Measurements from ENCODE around the gene GRAMD4. TPM values are rescaled to one million over a fixed set of nuclear protein-coding genes. Genes with fewer than 3 reads are reported as not detected.

The GRAMD4 gene
- total RNA-seq, 2 experiments from 2014 or later, result 50.4 to 52.0 TPM

GRCh38 chr22:46586123-46586519 lies 34.1 kb upstream of the GRAMD4 start:
- Mint-ChIP-seq H3K4me1 (ENCODE audit: low read depth) (peaks cover 16% of the 10 kb centered on the region), H3K27me3 (no peaks in the 10 kb centered on the region), H3K36me3 (no peaks in the 10 kb centered on the region), H3K4me3 (no peak overlapping the region), H3K27ac (no peak overlapping the region), H3K9me3 (no peaks in the 10 kb centered on the region)
- POLR2A ChIA-PET, result no interaction called here
- CTCF ChIA-PET, result interaction anchor here (1.0 kb wide), 1 partner anchor 23 kb away, joined by 3 read pairs; no protein-coding TSS in a partner anchor
- no peak for DNase-seq
- intact Hi-C loops (cut with micrococcal nuclease), result no loop called here

- no peak for DNase-seq
- Mint-ChIP-seq H3K36me3 (no peaks in the 10 kb centered on the region), H3K9me3 (no peaks in the 10 kb centered on the region), H3K4me1 (ENCODE audit: low read depth) (peaks cover 16% of the 10 kb centered on the region), H3K27ac (no peak overlapping the region), H3K4me3 (no peak overlapping the region), H3K27me3 (no peaks in the 10 kb centered on the region)
- POLR2A ChIA-PET, result no interaction called here
- CTCF ChIA-PET, result interaction anchor here (1.0 kb wide), 1 partner anchor 23 kb away, joined by 3 read pairs; no protein-coding TSS in a partner anchor
- intact Hi-C loops (cut with micrococcal nuclease), result no loop called here
Observed at GRCh38 chr22:46586531-46587011, 33.6 kb upstream of the GRAMD4 start.

DNA sequence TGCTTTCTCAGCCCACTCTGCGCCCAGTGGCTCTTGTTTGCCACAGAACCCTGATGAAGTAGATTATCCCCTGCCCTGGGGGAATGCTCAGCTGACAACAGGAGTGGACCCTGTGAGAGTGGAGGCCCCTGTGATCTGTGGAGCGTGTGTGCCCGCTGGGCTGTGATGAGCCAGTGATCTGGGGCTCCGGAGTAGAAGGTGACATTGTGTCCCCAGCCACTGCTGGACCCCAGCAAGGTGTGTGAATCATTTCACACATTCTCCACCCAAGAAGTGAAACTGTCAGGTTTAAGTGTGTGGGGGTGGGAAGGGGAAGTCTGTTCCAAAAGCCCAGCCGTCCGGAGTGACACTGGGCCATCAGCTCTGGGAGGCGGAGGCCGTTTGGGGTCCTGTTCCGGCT lies 33.1 kb upstream of the GRAMD4 start:
- intact Hi-C loops (cut with micrococcal nuclease), result no loop called here
- no peaks in the 10 kb centered on the region for H3K36me3 Mint-ChIP-seq
- H3K4me3 Mint-ChIP-seq, result peak overlapping the region; percentile 42
- no peaks in the 10 kb centered on the region for H3K9me3 Mint-ChIP-seq
- H3K27me3 Mint-ChIP-seq, result no peaks in the 10 kb centered on the region
- DNase-seq, result peak; percentile 39
- peaks cover 19% of the 10 kb centered on the region for H3K4me1 Mint-ChIP-seq (ENCODE audit: low read depth)
- H3K27ac Mint-ChIP-seq, result no peak overlapping the region
- CTCF ChIA-PET, result interaction anchor here (1.0 kb wide), 1 partner anchor 24 kb away, joined by 3 read pairs; no protein-coding TSS in a partner anchor
- POLR2A ChIA-PET, result no interaction called here

- ChIA-PET CTCF (interaction anchor here (1.2 kb wide), 1 partner anchor 24 kb away, joined by 7 read pairs; no protein-coding TSS in a partner anchor), POLR2A (no interaction called here)
- intact Hi-C loops (cut with micrococcal nuclease), result no loop called here
- Mint-ChIP-seq H3K36me3 (no peaks in the 10 kb centered on the region), H3K9me3 (no peaks in the 10 kb centered on the region), H3K4me3 (peak overlapping the region; percentile 42), H3K4me1 (ENCODE audit: low read depth) (peaks cover 25% of the 10 kb centered on the region), H3K27ac (no peak overlapping the region), H3K27me3 (no peaks in the 10 kb centered on the region)
- DNase-seq, result peak; percentile 50
Observed at GRCh38 chr22:46587492-46588278, 32.5 kb upstream of the GRAMD4 start.

DNA sequence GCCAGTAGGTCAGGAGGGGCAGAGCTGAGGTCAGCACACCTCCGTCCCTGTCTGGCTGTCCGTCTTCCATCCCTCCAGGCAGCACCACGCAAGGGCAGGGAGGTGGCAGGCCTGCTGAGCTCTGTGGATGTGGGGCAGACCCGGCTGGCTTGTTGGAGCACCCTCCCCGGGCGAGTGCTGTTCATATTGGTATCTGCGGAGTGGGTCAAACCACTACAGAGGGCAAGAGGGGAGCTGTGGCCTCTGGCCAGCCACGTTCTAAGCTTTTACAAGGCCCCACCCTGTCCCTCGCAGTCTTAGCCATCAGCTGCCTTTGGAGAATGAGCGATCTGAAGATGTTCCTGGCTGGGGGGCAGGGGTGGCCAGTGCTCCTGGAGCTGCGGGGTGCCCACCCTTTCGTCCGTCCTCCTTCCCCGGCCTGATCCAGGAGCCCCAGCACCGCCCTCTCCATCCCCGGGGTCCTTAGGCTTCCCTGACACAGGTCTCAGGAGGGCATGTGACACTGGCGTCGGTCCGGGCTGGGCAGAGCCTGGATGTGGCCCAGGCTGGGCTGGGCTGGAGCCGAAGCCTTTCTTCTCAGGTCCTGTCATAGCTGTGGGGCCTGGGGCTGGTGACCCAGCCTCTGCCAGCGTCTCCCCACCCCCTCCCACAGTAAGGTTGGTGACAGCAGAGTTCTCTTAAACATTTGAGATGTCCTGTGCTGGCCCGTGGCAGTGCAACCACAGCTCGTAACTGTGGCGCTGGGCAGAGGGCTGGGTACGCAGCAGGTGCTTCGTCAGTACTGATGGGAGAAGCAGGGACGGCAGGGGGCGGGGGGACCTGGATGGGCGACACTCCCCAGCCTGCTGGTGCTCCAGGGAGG lies 31.7 kb upstream of the GRAMD4 start:
- no peaks in the 10 kb centered on the region for H3K36me3 Mint-ChIP-seq
- H3K4me1 Mint-ChIP-seq (ENCODE audit: low read depth), result peaks cover 33% of the 10 kb centered on the region
- H3K9me3 Mint-ChIP-seq, result no peaks in the 10 kb centered on the region
- no peaks in the 10 kb centered on the region for H3K27me3 Mint-ChIP-seq
- H3K27ac Mint-ChIP-seq, result peak overlapping the region; percentile 33
- ChIA-PET POLR2A (no interaction called here), CTCF (interaction anchor here (1.2 kb wide), 1 partner anchor 25 kb away, joined by 7 read pairs; no protein-coding TSS in a partner anchor)
- H3K4me3 Mint-ChIP-seq, result no peak overlapping the region
- intact Hi-C loops (cut with micrococcal nuclease), result no loop called here
- DNase-seq, result no peak

DNA sequence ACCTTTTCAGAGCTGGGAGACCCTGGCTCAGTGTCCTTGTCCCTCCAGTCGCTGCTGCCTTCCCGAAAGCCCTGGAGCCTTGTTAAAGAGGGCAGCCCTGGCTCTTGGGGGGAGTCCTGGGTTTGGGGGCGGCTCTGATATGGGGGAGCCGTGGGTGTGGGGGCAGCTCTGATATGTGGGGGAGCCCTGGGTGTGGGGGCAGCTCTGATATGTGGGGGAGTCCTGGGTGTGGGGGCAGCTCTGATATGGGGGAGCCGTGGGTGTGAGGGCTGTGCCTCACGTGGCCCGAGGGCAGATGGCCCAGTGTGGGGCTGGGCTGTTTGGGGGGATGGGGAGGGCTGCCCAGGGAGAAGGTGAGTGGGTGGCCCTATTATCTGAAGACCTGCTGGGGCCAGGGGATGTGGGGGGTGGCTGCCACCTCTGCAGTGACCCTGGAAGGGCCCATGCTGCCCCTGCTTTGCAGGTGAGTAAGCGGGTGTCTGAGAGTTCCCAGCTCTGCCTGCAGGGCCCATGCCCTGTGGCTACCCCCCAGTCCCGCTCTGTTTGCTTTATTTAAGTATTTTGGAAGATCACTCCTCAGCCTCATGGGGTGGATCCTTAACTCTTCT lies 30.9 kb upstream of the GRAMD4 start:
- no peaks in the 10 kb centered on the region for H3K9me3 Mint-ChIP-seq
- intact Hi-C loops (cut with micrococcal nuclease), result no loop called here

DNA sequence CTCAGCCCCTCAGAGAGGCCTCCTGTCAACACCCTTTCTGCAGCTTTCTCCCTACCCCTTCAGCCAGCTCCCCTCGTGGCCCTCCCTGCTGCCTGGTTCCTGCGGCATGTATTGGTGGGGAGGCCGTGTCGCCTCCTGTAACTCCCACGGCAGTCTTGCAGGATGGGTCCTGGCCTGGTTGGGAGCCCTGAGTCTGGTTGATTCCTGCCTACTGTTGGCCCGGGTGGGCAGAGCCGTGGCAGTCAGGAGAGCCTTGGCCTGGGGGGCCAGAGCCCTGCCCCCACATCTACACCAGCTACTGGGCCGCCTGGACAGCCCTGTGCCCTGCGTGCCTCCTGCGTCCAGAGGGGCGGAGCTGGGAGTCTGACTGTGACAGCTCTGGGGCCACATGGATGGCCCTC lies 30.3 kb upstream of the GRAMD4 start:
- ChIA-PET POLR2A (no interaction called here), CTCF (no interaction called here)
- H3K27ac Mint-ChIP-seq, result no peak overlapping the region
- H3K4me3 Mint-ChIP-seq, result no peak overlapping the region
- no peaks in the 10 kb centered on the region for H3K9me3 Mint-ChIP-seq
- no peaks in the 10 kb centered on the region for H3K36me3 Mint-ChIP-seq
- intact Hi-C loops (cut with micrococcal nuclease), result no loop called here
- H3K4me1 Mint-ChIP-seq (ENCODE audit: low read depth), result peaks cover 33% of the 10 kb centered on the region
- no peaks in the 10 kb centered on the region for H3K27me3 Mint-ChIP-seq
- no peak for DNase-seq

More for the DNA sequence above, 30.9 kb upstream of the GRAMD4 start:
- no peaks in the 10 kb centered on the region for H3K36me3 Mint-ChIP-seq
- ChIA-PET POLR2A (no interaction called here), CTCF (no interaction called here)
- H3K27me3 Mint-ChIP-seq, result no peaks in the 10 kb centered on the region
- H3K27ac Mint-ChIP-seq, result no peak overlapping the region
- H3K4me1 Mint-ChIP-seq (ENCODE audit: low read depth), result peaks cover 33% of the 10 kb centered on the region
- H3K4me3 Mint-ChIP-seq, result no peak overlapping the region
- DNase-seq, result no peak

DNA sequence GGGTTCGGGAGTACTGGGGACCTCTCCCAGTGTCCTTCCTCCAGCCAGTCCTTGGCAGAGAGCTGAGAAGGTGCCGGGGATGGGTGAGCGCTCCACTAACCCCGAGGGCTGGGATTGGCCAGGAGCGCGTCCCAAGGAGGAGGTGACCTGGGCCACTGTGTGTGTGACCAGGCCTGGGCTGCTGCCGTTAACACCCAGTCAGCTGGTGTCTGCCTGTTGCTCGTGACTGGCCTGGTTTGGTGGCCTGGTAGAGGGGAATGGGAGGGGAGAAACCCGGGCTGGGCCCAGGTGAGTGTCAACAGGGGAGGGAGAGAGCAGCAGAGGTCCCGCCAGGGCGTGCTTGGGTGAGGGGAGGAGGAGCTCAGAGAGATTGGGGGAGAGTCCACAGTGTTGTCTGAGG lies 29.9 kb upstream of the GRAMD4 start:
- H3K4me3 Mint-ChIP-seq, result no peak overlapping the region
- H3K4me1 Mint-ChIP-seq (ENCODE audit: low read depth), result peaks cover 33% of the 10 kb centered on the region
- intact Hi-C loops (cut with micrococcal nuclease), result no loop called here
- no peaks in the 10 kb centered on the region for H3K36me3 Mint-ChIP-seq
- POLR2A ChIA-PET, result no interaction called here
- no peak for DNase-seq
- H3K27me3 Mint-ChIP-seq, result no peaks in the 10 kb centered on the region
- no peaks in the 10 kb centered on the region for H3K9me3 Mint-ChIP-seq
- CTCF ChIA-PET, result no interaction called here
- H3K27ac Mint-ChIP-seq, result no peak overlapping the region

DNA sequence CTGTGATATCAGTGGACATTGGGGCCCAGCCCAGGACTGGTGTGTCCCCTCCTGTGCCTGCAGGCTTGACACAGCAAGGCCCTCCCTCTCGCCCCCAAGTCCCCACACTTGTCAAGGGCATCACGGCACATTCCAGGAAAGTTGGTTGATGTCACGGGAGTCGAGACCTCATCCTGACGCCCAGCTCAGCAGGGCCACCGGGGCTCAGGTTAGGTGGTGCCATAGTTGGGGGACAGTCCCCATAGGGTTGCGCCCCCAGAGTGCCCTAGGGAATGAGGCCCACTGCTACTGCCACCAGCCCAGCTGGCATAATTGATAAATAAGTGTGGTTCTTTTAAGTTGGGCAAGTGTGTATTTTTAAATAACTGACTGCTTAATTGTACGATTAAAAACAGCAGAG lies 28.3 kb upstream of the GRAMD4 start:
- Mint-ChIP-seq H3K36me3 (no peaks in the 10 kb centered on the region), H3K9me3 (no peaks in the 10 kb centered on the region), H3K27me3 (no peaks in the 10 kb centered on the region), H3K4me1 (ENCODE audit: low read depth) (peaks cover 30% of the 10 kb centered on the region), H3K27ac (peak overlapping the region; percentile 47), H3K4me3 (peak overlapping the region; percentile 56)
- DNase-seq, result no peak
- intact Hi-C loops (cut with micrococcal nuclease), result loop anchor here (1.0 kb wide), 2 partner anchors 12 to 21 kb away; no protein-coding TSS in a partner anchor
- ChIA-PET CTCF (interaction anchor here (1.5 kb wide), 1 partner anchor 28 kb away, joined by 3 read pairs; no protein-coding TSS in a partner anchor), POLR2A (no interaction called here)

DNA sequence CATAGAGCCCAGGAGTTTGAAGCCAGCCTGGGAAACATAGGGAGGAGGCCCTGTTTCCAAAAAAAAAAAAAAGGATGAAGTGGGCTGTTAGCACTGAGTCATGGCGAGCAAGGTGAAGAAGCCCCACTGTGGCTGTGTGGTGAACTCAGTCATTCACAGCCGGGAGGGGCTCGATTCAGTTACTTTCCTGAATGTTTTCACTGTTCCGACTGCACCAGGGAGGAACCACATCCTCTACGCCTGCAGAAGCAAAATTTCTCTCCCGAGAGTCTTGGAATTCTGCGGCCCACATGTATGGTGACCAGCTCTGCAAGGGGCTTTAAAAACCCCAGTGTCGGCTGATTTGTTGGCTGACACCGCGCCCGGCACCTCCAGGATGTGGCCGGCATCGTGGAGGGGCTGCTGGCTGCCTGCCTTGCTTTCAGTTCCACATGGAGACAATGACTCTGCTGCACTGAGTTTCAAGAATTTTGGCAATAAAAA lies 27.8 kb upstream of the GRAMD4 start:
- H3K27ac Mint-ChIP-seq, result peak overlapping the region; percentile 47
- no peaks in the 10 kb centered on the region for H3K27me3 Mint-ChIP-seq
- intact Hi-C loops (cut with micrococcal nuclease), result loop anchor here (1.0 kb wide), 2 partner anchors 12 to 21 kb away; no protein-coding TSS in a partner anchor
- peaks cover 25% of the 10 kb centered on the region for H3K4me1 Mint-ChIP-seq (ENCODE audit: low read depth)
- peak; percentile 70 for DNase-seq
- H3K4me3 Mint-ChIP-seq, result peak overlapping the region; percentile 56
- CTCF ChIA-PET, result interaction anchor here (1.5 kb wide), 1 partner anchor 29 kb away, joined by 3 read pairs; no protein-coding TSS in a partner anchor
- POLR2A ChIA-PET, result no interaction called here
- no peaks in the 10 kb centered on the region for H3K9me3 Mint-ChIP-seq
- H3K36me3 Mint-ChIP-seq, result no peaks in the 10 kb centered on the region

- H3K9me3 Mint-ChIP-seq, result no peaks in the 10 kb centered on the region
- no peaks in the 10 kb centered on the region for H3K27me3 Mint-ChIP-seq
- peaks cover 18% of the 10 kb centered on the region for H3K4me1 Mint-ChIP-seq (ENCODE audit: low read depth)
- CTCF ChIA-PET, result no interaction called here
- no peak overlapping the region for H3K27ac Mint-ChIP-seq
- no peaks in the 10 kb centered on the region for H3K36me3 Mint-ChIP-seq
- no peak overlapping the region for H3K4me3 Mint-ChIP-seq
- DNase-seq, result no peak
- intact Hi-C loops (cut with micrococcal nuclease), result no loop called here
- POLR2A ChIA-PET, result no interaction called here
Observed at GRCh38 chr22:46593211-46593681, 26.9 kb upstream of the GRAMD4 start.

Measured in activated CD4-positive, alpha-beta memory T cell treated with anti-CD3 and anti-CD28 coated beads for 36 hours (primary cell).